Heart right ventricle (tissue), 16 donors: ENCODE results near the gene BLVRA. TPM values are rescaled to one million over a fixed set of nuclear protein-coding genes. Genes with fewer than 3 reads are reported as not detected.

ENCODE experiments used
- ATAC-seq, 8 donors: fragments of 200-7000 bp; cut with Tn5 transposase; one replicate each; pipeline ENCODE4 v1.9.1; 2020; ENCODE audit warnings: mild to moderate bottlenecking in 8 of 8, moderate library complexity in 8 of 8, moderate number of reproducible peaks in 1 of 8
- DNase-seq, 2 donors: peaks; one replicate each; pipeline ENCODE4 v3.0.0-alpha.2; 2020
- H3K27ac ChIP-seq, 10 donors: fragments of 200-600 bp; sonication (generic) in 2 of 10; one replicate each; pipeline versions ENCODE4 v1.5.0 to v1.8.0; 2020 to 2022; ENCODE audit warnings: mild to moderate bottlenecking in 3 of 10
- H3K27me3 ChIP-seq, 7 donors: fragments of 200-600 bp; one replicate each; pipeline ENCODE4 v1.8.0; 2021 to 2022; ENCODE audit warnings: mild to moderate bottlenecking in 2 of 7
- H3K36me3 ChIP-seq, 9 donors: fragments of 200-600 bp; sonication (generic) in 1 of 9; one replicate each; pipeline versions ENCODE4 v1.5.0 to v1.8.0; 2020 to 2022; ENCODE audit warnings: mild to moderate bottlenecking in 2 of 9
- H3K4me1 ChIP-seq, 9 donors: fragments of 200-600 bp; sonication (generic) in 1 of 9; one replicate each; pipeline versions ENCODE4 v1.5.0 to v1.8.0; 2020 to 2022; ENCODE audit warnings: mild to moderate bottlenecking in 4 of 9
- H3K4me3 ChIP-seq, 10 donors: fragments of 200-600 bp; sonication (generic) in 2 of 10; one replicate each; pipeline versions ENCODE4 v1.5.0 to v1.8.0; 2020 to 2022; ENCODE audit warnings: mild to moderate bottlenecking in 7 of 10, moderate library complexity in 2 of 10
- H3K9me3 ChIP-seq, 11 donors: fragments of 200-600 bp in 10 of 11; sonication (generic) in 2 of 11; one replicate each; pipeline versions ENCODE4 v1.5.0 to v1.8.0; 2013 to 2022; ENCODE audit warnings: mild to moderate bottlenecking in 2 of 11, control low read depth in 1 of 11, moderate library complexity in 1 of 11
- CTCF ChIP-seq, 9 donors: fragments of 200-600 bp; sonication (generic) in 2 of 9; IDR thresholded peaks; one replicate each; pipeline versions ENCODE4 v1.5.0 to v1.8.0; 2021 to 2022; ENCODE audit warnings: antibody characterized with exemption in 9 of 9, mild to moderate bottlenecking in 5 of 9, moderate library complexity in 1 of 9
- WGBS, 2 donors: extraction: QIAGEN DNeasy Blood & Tissue Kit; methylation state at CpG; one replicate each; pipeline ENCODE4 v1.1.7; 2013; ENCODE audit warnings: inconsistent platforms in 1 of 2; 5-methylcytosine and 5-hydroxymethylcytosine counted together
- intact Hi-C, 10 donors: fragments of 100-400 bp; cut with DNase I; formaldehyde crosslinking; loops; one replicate each; pipeline versions ENCODE4 v1.11.1 to v1.14.2; 2022
- polyA plus RNA-seq, 2 donors: library from polyadenylated mRNA; stranded (reverse); fragments of 200-250 nt; gene quantifications; one replicate each; pipeline ENCODE4 v1.2.3, GENCODE V29; 2013
- total RNA-seq, 10 donors: library from RNA; stranded (reverse); fragmentation: NEBNext Ultra II Directional in 3 of 10; extraction: Animal tissue kit (Norgen Biotek cat#: 25700) in 3 of 10; gene quantifications; one replicate each; pipeline versions ENCODE4 v1.2.1 to v1.2.4, GENCODE V29; 2021 to 2023
- donor health status: Arrhythmogenic right ventricular cardiomyopathy.
- donor health status: ischemic (EF 13 %, LVEDD 7.1; RV severe dilation, severe dysfunction).
- donor health status: healthy with polysubstance abuse.
- donor health status: DM: no; HTN: yes; CAD: no.
- donor health status: DM: no; HTN: no; CAD: no.
- donor health status: ischemic (EF 25% LVEDD 6.9; RV normal size, moderate dysfunction).
- donor health status: ischemic (EF 25% LVEDD 5.7; RV mildly dilated, moderate dysfunction).
- donor health status: healthy.
- donor health status: DM: yes; HTN: yes; CAD: no.
- donor health status: Ischemic cardiomyopathy.
- donor health status: ischemic (EF 35%, LVEDD 5.7; RV mildly dilated, moderate dysfunction).
- donor health status: nonischemic (EF 11% LVEDD 7.7; RV severe dilation, severe dysfunction).
- donor health status: DM: yes; HTN: yes; CAD: no.
- donor health status: PGD.
- donor health status: ischemic (EF 29% LVEDD 5.4; RV normal size, mild dysfunction).
- donor health status: nonischemic (EF 23%, LVEDD 6.1; RV moderate dilation, normal function).

The BLVRA gene
- total and polyA plus RNA-seq, 12 donors = 39.4 to 68.9 (median 46.1) TPM

GRCh38 chr7:43753271-43753810, 5.1 kb upstream of the BLVRA start:
- no peak overlapping the region for H3K4me3 ChIP-seq
- ATAC-seq (no peak), DNase-seq (no peak)
- H3K27ac ChIP-seq = no peak overlapping the region
- no peaks in the 10 kb centered on the region for H3K9me3 ChIP-seq
- no peaks in the 10 kb centered on the region for H3K36me3 ChIP-seq
- peaks cover 0 to 5% (median 0%) of the 10 kb centered on the region in 7 donors for H3K27me3 ChIP-seq
- H3K4me1 ChIP-seq = peaks cover 0 to 53% (median 2%) of the 10 kb centered on the region in 9 donors
- TF ChIP-seq CTCF (IDR thresholded peaks at IDR 0.05) = no peak
- 58 to 83% methylated on average over 1 of the region's 1 CpG for WGBS, 2 donors
- intact Hi-C loops = loop anchor here in 1 of 10 donors (5.0 kb wide), 1 partner anchor 601 kb away; no protein-coding TSS in a partner anchor

- peaks cover 0 to 53% (median 2%) of the 10 kb centered on the region in 9 donors for H3K4me1 ChIP-seq
- H3K27me3 ChIP-seq = peaks cover 0 to 5% (median 0%) of the 10 kb centered on the region in 7 donors
- H3K9me3 ChIP-seq = no peaks in the 10 kb centered on the region
- DNase-seq (no peak), ATAC-seq (no peak)
- WGBS, 2 donors = 89 to 93% methylated on average over 3 of the region's 3 CpGs
- intact Hi-C loops = loop anchor here in 1 of 10 donors (5.0 kb wide), 1 partner anchor 602 kb away; no protein-coding TSS in a partner anchor
- H3K27ac ChIP-seq = no peak overlapping the region
- no peak overlapping the region for H3K4me3 ChIP-seq
- no peaks in the 10 kb centered on the region for H3K36me3 ChIP-seq
- TF ChIP-seq CTCF (IDR thresholded peaks at IDR 0.05) = no peak
These were observed 4.6 kb upstream of the BLVRA start for GRCh38 chr7:43753843-43754242.

- DNase-seq (no peak), ATAC-seq (no peak)
- TF ChIP-seq CTCF (IDR thresholded peaks at IDR 0.05) = no peak
- Histone ChIP-seq H3K27ac (no peak overlapping the region), H3K36me3 (no peaks in the 10 kb centered on the region), H3K4me3 (no peak overlapping the region), H3K4me1 (peaks cover 0 to 59% (median 6%) of the 10 kb centered on the region in 9 donors), H3K9me3 (no peaks in the 10 kb centered on the region), H3K27me3 (peaks cover 0 to 2% (median 0%) of the 10 kb centered on the region in 7 donors)
- WGBS, 2 donors = 61 to 74% methylated on average over 4 of the region's 4 CpGs
- intact Hi-C loops = loop anchor here in 1 of 10 donors (5.0 kb wide), 1 partner anchor 602 kb away; no protein-coding TSS in a partner anchor
These were observed 3.9 kb upstream of the BLVRA start for GRCh38 chr7:43754596-43754995.

- WGBS, 2 donors = 85 to 89% methylated on average over 1 of the region's 1 CpG
These were observed 2.0 kb upstream of the BLVRA start for GRCh38 chr7:43756368-43757072.

More at GRCh38 chr7:43756368-43757072, 2.0 kb upstream of the BLVRA start:
- peak overlapping the region in 1 of 10 donors; percentile 58 for H3K27ac ChIP-seq
- no peaks in the 10 kb centered on the region for H3K9me3 ChIP-seq
- H3K4me1 ChIP-seq = peaks cover 0 to 64% (median 11%) of the 10 kb centered on the region in 9 donors
- TF ChIP-seq CTCF (IDR thresholded peaks at IDR 0.05) = no peak
- ATAC-seq (peak in 3 of 8 donors; percentile 20 to 41 (median 23)), DNase-seq (no peak)
- H3K36me3 ChIP-seq = no peaks in the 10 kb centered on the region
- intact Hi-C loops = no loop called here
- H3K4me3 ChIP-seq = no peak overlapping the region
- H3K27me3 ChIP-seq = no peaks in the 10 kb centered on the region
